ENCODE results near the gene BTG2.

- no peak for TF ChIP-seq EZH2phosphoT487 (IDR thresholded peaks at IDR 0.05; ENCODE audit: unreplicated experiment)
- no peak for TF ChIP-seq CTCF (conservative IDR thresholded peaks at IDR 0.05; ENCODE audit: low read depth in 2 of 2)
- no peak for TF ChIP-seq REST (IDR thresholded peaks at IDR 0.05; ENCODE audit: unreplicated experiment)
- no peak for TF ChIP-seq EZH2 (IDR thresholded peaks at IDR 0.05; ENCODE audit: low read depth, unreplicated experiment)
- no peak for TF ChIP-seq JUNB (IDR thresholded peaks at IDR 0.05; ENCODE audit: unreplicated experiment)
- no peak for TF ChIP-seq POLR2AphosphoS5 (IDR thresholded peaks at IDR 0.05; ENCODE audit: low read depth)
- TF ChIP-seq CREB1 (CRISPR knock-in tag; IDR thresholded peaks at IDR 0.05; ENCODE audit: low read depth): no peak
- no peak for TF ChIP-seq ETS1 (IDR thresholded peaks at IDR 0.05)
- TF ChIP-seq NANOG (IDR thresholded peaks at IDR 0.05; ENCODE audit: borderline replicate concordance): no peak
- TF ChIP-seq STAT1 (IDR thresholded peaks at IDR 0.05; ENCODE audit: unreplicated experiment): no peak
Measured at GRCh38 chr1:203271962-203272632, 33.2 kb upstream of the BTG2 start.
